ENCODE measurements around the gene PITPNC1. TPM values are rescaled to one million over a fixed set of nuclear protein-coding genes. Genes with fewer than 3 reads are reported as not detected.

PITPNC1 gene
- total RNA-seq, 3 donors from 2014 or later = 11.0 to 17.7 (median 14.8) TPM

DNA sequence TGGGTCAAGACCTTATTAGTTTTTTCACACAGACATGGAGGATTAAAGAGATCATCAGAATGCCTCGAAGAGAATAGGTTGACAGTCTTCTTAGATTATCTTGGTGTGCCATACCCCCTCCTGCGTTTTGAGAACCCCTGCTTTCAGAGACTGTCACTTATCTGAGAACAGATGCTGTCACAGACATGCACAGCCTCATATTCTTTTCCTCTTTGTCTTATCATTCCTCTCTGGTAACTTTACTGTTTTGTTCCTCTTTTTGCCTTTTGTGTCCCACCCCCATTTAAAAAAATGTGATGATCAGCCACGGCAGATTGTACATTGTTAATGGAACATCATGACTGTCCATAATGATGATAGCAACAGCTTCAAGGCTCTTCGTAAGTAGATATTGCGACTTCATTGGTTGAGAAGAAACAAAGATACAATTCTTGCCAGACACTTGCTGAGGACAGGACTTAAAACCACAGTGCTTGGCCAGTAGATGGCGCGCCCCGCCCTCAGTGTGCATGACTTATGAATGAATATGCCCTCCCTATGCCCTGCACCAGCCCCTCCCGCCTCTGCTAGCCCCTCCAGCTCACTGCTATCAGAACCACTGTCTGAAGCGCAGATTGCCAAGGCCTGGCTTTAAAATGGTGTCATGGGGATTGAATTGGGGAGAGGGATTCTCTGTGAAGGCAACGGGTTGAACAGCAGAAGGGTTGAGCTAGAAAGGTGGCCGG lies 2.6 kb upstream of the PITPNC1 start:
- H3K4me1 ChIP-seq = no peaks in the 10 kb centered on the region
- peak; percentile 74 to 79 for DNase-seq (ENCODE audit: low spot score in 2 of 2)
- intact Hi-C loops (cut with DNase I; ENCODE audit: low total_unique reads) = no loop called here
- TF ChIP-seq CTCF (IDR thresholded peaks at IDR 0.05) (peak in 2 of 3 donors; percentile 70 to 72), POLR2AphosphoS5 (IDR thresholded peaks at IDR 0.05) (no peak), POLR2A (IDR thresholded peaks at IDR 0.05) (no peak)
- no peak overlapping the region for H3K27ac ChIP-seq
- H3K9me3 ChIP-seq = no peaks in the 10 kb centered on the region
- H3K27me3 ChIP-seq = no peaks in the 10 kb centered on the region
- H3K4me3 ChIP-seq = no peak overlapping the region
- H3K36me3 ChIP-seq = no peaks in the 10 kb centered on the region

DNA sequence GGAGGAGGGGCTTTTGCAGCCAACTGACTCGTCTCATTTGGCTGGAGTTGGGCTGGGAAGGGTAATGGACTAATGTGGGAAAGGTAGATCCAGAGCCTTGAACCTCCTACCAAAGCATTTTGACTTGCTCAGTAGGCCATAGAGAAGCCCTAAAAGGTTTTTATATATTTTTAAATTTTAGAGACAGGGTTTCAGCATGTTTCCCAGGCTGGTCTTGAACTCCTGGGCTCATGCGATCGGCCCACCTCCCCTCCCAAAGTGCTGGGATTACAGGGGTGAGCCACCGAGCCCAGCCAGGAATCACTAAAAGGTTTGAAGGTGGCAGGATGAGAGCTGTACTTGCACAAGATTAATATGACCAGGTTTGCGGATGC lies 2.0 kb upstream of the PITPNC1 start:
- Histone ChIP-seq H3K36me3 (no peaks in the 10 kb centered on the region), H3K27me3 (no peaks in the 10 kb centered on the region), H3K27ac (no peak overlapping the region), H3K4me3 (no peak overlapping the region), H3K4me1 (no peaks in the 10 kb centered on the region), H3K9me3 (no peaks in the 10 kb centered on the region)
- intact Hi-C loops (cut with DNase I; ENCODE audit: low total_unique reads) = no loop called here
- no peak for DNase-seq (ENCODE audit: low spot score in 2 of 2)
- TF ChIP-seq POLR2AphosphoS5 (IDR thresholded peaks at IDR 0.05) = no peak
- no peak for TF ChIP-seq POLR2A (IDR thresholded peaks at IDR 0.05)
- no peak for TF ChIP-seq CTCF (IDR thresholded peaks at IDR 0.05)

GRCh38 chr17:67375716-67376115 lies 1.4 kb upstream of the PITPNC1 start:
- Histone ChIP-seq H3K27ac (no peak overlapping the region), H3K9me3 (no peaks in the 10 kb centered on the region), H3K4me3 (no peak overlapping the region), H3K27me3 (no peaks in the 10 kb centered on the region), H3K4me1 (no peaks in the 10 kb centered on the region), H3K36me3 (no peaks in the 10 kb centered on the region)
- no peak for DNase-seq (ENCODE audit: low spot score in 2 of 2)
- TF ChIP-seq POLR2A (IDR thresholded peaks at IDR 0.05) = no peak
- intact Hi-C loops (cut with DNase I; ENCODE audit: low total_unique reads) = no loop called here

DNA sequence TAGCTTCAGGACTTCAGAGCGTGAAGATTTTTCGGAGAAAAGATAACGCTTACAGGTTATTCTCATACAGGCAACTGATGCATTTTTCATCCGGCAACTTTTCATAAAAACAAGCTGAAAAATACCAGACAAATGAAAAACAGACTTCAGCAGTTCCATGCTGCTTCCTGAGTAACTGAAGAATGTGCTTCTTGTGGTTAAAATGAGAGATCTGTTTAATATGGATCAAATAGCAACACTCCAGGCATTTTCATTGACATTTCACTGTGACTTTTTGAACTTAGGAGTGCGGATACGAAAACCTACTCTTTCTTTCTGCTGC lies 705 bp upstream of the PITPNC1 start:
- Histone ChIP-seq H3K27ac (peak overlapping the region; percentile 90 to 92), H3K27me3 (no peaks in the 10 kb centered on the region), H3K9me3 (no peaks in the 10 kb centered on the region), H3K4me1 (no peaks in the 10 kb centered on the region), H3K4me3 (peak overlapping the region; percentile 84 to 94 (median 89)), H3K36me3 (no peaks in the 10 kb centered on the region)
- TF ChIP-seq CTCF (IDR thresholded peaks at IDR 0.05) (no peak), POLR2A (IDR thresholded peaks at IDR 0.05) (no peak), POLR2AphosphoS5 (IDR thresholded peaks at IDR 0.05) (no peak)
- no peak for DNase-seq (ENCODE audit: low spot score in 2 of 2)
- intact Hi-C loops (cut with DNase I; ENCODE audit: low total_unique reads) = no loop called here

GRCh38 chr17:67377488-67378453 lies 690 bp downstream of the PITPNC1 start:
- Histone ChIP-seq H3K4me3 (peak overlapping the region; percentile 84 to 94 (median 89)), H3K36me3 (no peaks in the 10 kb centered on the region), H3K9me3 (no peaks in the 10 kb centered on the region), H3K27ac (peak overlapping the region; percentile 90 to 92), H3K27me3 (no peaks in the 10 kb centered on the region), H3K4me1 (no peaks in the 10 kb centered on the region)
- intact Hi-C loops (cut with DNase I; ENCODE audit: low total_unique reads) = no loop called here
- TF ChIP-seq POLR2A (IDR thresholded peaks at IDR 0.05) (no peak), POLR2AphosphoS5 (IDR thresholded peaks at IDR 0.05) (no peak), CTCF (IDR thresholded peaks at IDR 0.05) (no peak)
- peak; percentile 36 to 59 for DNase-seq (ENCODE audit: low spot score in 2 of 2)

Data from breast epithelium (tissue), 4 donors.